ENCODE data around the gene PTS.
A peak's percentile ranks its signal among the peaks of the same experiment; 100 is the strongest.

Gene PTS

DNA sequence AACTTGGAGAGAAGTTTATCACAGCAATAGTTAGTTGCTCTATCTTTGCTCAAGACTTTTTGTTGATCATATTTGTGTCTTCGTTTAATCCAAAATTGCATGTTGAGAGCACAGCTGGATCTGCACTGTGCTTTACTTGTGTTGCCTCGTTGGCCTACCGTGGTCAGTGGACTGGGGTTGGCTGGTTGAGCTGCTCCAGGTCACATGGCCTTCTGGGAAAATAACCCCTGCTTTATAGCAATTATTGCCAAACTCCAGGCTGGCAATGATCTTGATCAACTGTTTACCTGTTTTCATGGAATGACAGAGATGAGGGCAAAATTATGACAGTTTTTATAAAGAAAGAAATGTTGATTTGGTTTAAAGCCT lies 40.2 kb downstream of the PTS start:
- no peak for DNase-seq

DNA sequence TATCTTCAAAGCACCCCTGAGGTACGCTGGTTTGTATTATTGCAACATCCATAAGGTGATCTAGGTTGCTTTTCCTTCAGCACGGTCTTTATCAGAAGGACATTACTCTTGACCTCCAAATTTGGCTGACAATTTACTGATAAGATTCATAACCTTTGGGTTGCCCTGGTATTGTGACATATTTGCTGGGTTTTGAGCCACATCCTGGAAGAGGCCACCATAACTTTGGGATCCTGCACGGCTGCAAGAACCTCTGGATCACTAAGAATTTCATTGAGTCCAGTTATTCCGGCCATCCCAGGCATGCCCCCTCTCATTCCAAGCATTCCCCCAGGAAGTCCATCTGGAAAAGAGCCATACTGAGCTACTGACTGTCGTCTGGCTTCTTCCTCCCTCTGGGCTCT lies 41.0 kb downstream of the PTS start:
- DNase-seq = peak; percentile 47

DNA sequence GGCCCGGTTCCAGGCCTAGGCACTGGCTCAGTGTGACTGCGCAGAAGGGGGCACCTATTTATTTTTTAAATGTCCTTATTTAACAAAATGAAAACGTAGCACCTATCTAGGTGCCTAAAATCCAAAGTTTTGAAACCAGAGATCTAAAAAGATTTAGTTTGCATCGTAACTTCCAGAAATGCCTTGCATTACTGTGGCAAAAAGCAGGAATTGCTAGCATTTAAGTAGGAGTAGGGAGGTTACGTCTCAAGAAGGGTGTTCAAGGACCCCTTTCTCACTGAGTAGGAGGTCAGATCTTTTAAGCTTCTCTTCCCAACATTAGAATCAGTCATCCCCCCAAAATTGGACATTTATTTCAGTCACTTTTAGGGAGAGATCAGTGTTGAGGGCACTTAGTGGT lies 42.2 kb downstream of the PTS start:
- DNase-seq = no peak

DNA sequence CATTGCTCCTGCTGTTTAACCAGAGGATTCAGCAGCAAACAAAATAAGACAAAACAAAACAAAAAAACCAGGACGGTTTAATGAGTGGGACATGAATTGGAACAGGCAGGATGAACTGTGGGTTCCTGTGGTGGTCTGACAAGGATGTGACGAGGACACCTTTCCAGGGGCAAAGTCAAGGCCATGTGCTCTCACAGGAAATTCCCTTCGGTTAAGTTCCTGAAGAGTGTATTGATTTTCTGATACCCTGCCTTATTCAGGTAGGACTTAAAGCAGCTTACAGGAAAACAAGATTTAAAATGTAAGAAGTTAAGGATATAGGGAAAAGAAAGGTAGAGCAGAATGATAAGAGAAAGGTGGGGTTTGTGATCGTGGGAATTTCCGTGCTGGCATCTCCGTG lies 42.9 kb downstream of the PTS start:
- no peak for DNase-seq

DNA sequence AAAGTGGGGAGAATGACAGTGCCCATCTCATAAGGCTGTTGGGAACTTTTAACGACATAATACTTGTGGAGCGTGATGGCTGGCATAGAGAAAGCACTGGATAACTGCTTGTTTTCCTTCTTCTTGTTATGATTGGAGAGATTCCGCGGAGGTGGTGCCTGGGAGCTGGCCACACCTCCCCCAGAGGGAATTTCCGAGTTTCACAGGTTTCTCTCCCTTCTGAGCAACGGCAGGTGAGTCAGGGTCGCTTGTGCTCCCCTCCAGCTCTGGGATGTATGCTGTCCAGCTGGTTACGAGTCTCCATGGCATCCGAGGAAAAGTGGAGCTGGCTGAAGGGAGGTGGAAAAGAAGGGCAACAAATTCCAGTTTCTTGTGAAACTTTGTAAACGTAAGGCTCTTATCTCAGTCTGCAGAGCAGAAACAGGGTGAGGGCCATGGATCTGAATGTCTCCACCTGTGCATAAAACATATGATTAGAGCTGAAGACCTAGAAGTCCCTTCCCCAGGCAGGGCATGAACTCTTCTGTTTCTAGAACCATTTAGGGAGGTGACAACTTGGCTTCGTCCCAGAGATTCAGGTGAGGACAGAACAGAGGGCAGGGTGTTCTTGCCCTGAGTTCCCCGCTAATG lies 44.4 kb downstream of the PTS start:
- no peak for DNase-seq

DNA sequence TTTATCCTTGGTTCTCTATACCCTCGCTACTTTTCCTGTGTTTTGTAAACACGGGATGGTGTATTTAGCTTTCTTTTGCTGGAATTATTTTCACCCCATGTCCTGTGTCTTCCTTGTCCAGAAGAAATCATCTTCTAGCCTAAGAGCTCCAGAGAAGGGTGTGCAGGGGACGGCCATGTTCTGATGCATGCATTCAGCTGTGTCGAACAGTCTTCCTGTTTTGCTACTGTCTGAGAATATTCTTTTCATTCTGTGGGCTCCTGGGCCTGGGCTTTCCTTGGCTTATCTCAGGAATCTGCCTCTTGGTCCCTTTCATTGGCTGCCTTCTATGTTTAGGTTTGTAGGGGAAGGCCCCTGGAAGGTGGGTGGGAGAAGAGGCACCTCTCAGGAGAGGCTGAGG lies 45.0 kb downstream of the PTS start:
- DNase-seq = no peak

DNA sequence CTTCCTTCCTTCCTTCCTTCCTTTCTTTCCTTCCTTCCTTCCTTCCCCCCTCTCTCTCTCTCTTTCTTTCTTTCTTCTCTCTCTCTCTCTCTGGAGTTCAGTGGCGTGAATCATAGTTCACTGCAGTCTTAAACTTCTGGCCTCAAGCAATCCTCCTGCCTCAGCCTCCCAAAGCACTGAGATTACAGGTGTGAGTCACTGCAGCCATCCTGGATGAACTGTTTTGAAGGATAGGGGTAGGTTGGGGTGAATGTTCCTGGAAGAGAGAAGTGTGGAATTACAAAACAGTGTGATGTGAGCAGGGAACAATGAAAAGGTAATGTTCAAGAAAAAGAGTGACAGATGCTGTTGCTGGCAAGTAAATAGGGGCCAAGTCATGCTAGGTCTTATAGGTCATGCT lies 46.8 kb downstream of the PTS start:
- no peak for DNase-seq

DNA sequence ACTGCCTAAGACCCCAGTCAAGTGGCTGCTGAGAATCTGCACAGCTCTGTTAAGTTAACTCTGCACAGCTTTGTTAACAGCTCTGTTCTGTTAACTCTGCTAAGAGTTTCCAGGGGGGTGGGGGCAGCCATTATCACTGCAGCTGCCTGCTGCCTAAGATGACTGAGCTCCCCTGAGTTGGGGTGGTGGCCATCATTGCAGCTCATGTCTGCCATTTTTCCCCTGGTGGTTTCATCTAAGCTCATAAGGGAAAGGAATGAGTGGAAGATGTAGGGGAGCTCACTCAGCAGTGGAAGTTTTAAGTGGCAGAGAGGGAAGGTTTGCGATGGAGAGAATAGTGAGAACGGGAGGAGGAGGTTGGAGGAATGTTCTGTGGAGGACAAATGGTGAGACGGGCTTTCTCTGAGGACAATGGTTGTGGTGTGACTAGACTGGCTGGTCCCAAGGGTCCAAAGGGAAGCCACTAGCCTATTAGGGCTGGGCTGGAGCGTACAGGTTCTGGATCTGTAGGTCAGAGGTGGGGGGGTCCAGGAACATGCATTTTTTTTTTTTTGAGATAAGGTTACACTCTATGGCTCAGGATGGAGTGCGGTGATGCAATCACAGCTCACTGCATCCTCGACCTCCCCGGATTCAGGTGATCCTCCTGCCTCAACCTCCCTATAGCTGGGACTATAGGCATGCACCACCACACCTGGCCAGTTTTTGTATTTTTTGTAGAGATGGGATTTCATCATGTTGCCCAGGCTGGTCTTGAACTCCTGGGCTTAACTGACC lies 48.0 kb downstream of the PTS start:
- no peak for DNase-seq

DNA sequence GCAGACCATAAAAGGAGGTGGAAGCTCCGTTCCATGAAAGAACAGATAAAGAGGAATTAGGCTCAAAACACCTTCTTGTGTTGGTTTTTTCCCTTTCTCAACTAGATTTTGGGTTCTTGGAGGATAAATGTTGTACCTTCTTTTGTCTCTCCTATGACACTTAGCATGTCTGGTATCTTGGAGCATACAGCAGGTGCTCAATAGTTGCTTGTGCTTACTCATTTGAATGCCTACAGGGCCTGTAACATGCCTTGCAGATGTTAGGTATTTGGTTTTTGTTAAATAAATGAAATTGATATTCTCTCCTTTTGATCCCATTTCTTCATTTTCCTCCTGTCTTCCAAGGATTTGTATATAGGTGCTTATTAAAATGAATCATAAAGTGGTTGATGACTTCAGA lies 50.8 kb downstream of the PTS start:
- no peak for DNase-seq

DNA sequence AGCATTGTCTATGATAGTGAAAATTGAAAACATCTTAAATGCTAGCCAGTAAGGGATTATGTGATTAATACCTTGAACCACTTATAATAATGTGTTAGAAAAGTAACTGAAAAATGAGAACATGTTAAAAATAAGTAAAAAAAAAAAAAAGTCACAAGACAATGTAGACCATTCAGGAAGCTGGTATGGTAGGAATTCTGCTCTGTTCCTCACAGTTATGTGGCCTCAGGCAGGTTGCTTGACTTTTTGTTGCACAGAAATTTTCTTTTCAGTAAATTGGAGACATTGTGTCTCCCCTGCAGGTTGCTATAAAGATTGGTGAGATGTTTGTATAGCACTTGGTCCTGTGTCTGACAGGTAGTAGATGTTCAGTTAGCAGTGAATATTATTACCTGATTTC lies 51.7 kb downstream of the PTS start:
- no peak for DNase-seq

DNA sequence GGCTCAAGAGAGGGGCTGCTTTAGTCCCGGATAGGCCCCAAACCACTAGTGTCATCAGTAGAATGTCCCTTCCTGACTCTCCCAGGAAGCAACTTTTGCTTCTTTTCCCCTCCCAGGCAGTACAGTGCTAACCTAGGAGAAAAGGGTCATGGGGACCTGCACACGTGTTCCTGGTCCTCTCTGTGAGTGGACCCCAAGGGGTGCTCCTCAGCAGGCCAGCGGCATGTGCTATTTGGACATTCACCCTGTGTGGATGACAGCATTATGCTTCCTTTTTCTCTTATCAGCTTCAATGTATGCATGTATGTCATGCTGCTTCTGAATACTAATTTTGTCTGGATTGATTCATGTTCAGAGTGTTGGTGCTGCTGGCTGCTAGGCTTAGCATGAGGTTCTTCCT lies 52.6 kb downstream of the PTS start:
- DNase-seq = no peak

DNA sequence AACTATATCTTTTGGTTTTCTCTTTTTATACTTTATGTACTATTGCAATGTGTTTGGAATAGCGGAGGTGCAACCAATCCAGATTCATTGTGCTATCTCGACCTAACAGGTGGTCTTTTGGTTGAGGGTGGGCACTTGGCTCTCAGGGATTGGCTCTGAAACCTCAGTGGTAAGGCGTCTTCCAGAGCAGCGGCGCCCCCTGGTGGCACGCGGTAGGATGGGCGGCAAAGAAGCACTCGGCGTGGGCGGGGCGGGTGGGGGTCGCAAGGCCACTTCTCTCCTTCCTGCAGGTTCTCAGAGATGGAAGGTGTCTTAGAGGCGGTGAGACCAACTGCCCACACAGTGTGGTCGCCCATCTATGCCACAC lies 53.7 kb downstream of the PTS start:
- peak; percentile 56 for DNase-seq

DNA sequence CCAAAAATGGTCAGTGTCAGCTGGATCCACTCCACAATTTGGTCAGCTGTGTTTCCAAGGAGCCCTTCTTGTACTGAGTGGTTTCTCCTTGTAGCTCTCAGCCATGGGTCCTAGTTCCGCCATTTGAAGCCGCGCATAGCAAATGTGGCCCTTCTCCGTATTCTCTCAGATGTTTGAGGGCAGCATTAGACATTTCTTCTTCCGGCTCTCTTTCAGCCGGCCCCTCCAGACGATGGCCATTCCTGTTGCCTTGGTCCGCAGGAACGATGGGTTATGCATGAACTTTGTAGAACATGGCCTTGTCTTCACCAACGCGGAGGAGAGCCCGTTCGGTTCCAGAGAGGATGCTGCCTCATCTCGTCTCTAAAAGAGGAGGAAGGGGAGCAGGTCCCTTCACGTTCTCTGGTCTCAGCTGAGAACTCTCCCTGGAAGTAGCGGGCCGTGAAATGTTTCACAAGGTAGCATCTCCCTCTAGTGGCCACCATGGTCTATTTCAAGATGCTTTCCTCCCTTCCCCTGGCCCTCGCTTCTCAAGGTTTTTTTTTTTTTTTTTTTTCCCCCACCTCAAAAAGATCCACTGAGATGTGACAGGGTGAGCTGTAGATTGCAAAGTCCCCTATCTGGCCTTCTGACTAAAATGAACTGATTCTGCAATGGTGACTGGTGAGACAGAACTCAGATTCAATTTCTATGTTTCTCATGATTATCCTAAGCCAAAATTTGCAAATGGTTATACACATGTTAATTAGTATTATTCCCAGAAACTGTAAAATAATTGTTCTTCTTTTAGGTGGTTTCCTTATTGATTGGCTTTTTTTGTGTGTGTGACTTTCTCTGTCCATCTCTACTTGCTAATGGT lies 54.3 kb downstream of the PTS start:
- DNase-seq = peak; percentile 78

DNA sequence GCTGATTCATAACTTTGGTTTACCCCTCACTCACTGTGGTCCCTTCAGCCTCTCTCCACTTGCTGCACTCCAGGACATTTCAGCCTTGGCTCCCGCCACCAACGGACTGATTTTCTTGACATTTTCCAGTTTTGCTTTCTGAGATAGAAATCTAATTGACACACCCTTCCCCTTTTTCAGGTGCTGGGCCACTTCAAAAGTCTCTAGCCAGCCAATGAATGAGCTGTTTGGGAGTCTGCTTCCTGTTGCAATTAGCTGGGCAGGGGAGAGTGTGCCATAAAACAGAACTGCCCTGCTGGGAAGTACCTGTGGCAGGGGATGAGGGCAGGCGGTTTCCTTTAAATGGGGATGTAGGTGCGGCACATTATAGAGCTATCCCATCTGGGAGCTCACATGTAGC lies 55.5 kb downstream of the PTS start:
- no peak for DNase-seq
